Fibroblast of skin of back (primary cell): ENCODE results near the gene SRF.

Experiments used
- DNase-seq: peaks from one replicate; pipeline ENCODE4 v3.0.0-alpha.2; 2013

SRF gene

DNA sequence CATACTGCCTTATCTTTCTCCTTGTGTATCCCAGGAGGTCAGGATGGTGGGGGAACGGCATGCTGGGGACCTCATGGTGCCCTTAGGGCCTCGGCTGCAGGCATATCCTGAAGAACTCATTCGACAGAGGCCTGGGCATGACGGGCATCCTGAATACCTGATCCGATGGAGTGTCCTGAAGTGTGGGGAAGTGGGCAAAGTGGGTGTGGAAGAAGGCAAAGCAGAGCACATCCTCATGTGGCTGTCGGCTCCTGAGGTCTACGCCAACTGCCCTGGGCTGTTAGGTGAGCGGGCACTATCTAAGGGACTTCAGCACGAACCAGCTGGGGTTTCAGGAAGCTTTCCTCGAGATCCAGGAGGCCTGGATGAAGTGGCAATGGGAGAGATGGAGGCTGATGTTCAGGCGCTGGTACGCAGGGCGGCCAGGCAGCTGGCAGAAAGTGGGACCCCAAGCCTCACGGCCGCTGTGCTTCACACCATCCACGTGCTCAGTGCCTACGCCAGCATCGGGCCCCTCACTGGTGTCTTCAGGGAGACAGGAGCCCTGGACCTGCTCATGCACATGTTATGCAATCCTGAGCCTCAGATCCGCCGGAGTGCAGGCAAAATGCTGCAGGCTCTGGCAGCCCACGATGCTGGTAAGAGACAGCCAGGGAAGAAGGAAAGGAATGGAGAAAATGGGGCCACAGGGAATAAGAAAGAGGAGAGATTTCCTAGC lies 13.4 kb downstream of the SRF start:
- DNase-seq, result no peak

- DNase-seq, result no peak
These were observed 14.4 kb downstream of the SRF start for GRCh38 chr6:43185391-43185985.

- DNase-seq, result no peak
These were observed 14.9 kb downstream of the SRF start for GRCh38 chr6:43186019-43186418.

GRCh38 chr6:43186706-43187105 lies 15.6 kb downstream of the SRF start:
- no peak for DNase-seq

DNA sequence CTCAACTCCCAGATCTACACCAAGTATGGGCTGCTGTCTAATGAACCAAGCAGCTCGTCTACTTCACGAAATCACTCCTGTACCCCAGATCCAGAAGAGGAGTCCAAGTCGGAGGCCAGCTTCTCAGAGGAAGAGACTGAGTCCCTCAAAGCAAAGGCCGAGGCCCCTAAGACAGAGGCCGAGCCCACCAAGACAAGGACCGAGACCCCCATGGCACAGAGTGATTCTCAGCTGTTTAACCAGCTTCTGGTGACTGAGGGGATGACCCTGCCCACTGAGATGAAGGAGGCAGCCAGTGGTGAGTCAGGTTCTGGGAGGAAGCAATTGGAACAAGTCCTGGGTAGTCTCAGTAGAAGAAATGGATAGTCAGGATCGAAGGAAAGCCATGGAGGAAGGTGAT lies 16.8 kb downstream of the SRF start:
- DNase-seq, result no peak

GRCh38 chr6:43188426-43188825 lies 17.4 kb downstream of the SRF start:
- DNase-seq, result no peak

DNA sequence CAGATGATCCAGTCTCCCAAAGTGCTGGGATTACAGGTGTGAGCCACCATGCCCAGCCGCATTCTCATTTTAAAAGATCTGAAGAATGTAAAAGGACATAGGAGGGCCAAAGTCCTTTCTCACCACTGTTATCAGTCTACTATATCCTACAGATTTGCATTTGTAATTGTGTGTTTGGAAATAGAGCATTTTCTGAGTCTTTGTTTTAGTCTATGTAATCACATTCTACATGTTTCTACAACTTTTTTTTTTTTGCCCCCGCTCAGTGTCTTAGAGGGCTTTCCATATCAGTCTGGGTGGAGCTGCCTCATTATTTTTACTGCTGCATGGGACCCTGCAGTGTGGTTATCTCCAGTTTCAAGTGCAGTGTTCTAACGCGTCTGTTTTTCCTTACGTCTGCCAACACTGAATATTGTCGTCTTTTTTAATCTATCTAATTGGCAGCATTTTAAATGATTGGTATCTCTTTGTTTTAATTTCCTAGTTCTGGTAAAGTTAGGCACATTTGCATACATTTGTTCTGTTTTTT lies 18.8 kb downstream of the SRF start:
- no peak for DNase-seq

DNA sequence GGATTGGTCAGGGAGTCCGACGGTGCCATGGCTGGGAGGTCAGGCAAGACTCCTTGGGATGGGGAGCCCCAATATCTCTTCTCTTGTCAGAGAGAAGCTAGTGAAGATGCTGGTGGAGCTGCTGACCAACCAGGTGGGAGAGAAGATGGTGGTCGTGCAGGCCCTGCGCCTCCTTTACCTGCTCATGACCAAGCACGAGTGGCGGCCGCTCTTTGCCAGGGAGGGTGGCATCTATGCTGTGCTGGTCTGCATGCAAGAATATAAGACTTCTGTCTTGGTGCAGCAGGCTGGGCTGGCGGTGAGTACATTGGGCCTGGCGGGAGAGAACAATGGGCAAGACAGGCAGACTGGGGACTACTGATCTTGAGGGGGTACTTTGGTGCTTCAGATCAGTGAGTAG lies 21.8 kb downstream of the SRF start:
- DNase-seq, result no peak

DNA sequence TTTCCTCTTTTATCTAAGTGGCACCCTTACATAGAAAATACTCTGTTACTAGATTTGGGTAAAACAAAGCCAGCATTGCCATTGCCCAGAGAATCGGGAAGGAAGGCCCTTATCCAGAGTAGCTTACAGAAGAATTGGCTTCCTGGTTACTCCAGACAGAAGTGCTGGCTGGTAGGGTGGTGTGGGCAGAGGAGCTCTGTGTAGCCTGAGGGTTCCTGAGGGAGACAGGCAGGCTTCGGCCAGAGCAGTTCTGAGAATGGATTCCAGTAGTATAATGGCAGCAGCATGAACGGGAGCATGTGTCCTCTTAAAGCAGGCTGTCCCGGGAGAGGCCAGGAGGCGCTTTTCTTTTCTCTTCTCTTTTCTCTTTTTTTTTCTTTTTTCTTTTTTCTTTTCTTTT lies 22.9 kb downstream of the SRF start:
- no peak for DNase-seq

- DNase-seq, result no peak
These were observed 25.3 kb downstream of the SRF start for GRCh38 chr6:43196337-43196736.

GRCh38 chr6:43199912-43200311 lies 28.8 kb downstream of the SRF start:
- no peak for DNase-seq

- no peak for DNase-seq
These were observed 29.5 kb downstream of the SRF start for GRCh38 chr6:43200541-43200940.

DNA sequence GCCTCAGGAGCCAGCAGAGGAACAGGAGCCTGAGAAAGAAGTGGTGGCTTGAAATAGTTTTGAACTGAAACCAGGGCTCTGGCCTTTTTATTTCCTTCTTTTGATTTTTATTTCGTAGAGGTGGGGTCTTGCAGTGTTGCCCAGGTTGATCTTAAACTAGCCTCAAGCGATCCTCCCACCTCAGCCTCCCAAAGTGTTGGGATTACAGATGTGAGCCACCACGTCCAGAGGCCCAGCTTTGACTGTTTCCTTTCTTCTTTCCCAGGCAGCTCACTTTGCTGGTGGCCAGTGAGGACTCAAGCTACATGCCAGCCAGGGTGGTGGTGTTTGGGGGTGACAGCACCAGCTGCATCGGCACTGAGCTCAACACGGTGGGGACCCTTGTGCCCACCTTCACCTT lies 31.4 kb downstream of the SRF start:
- no peak for DNase-seq

DNA sequence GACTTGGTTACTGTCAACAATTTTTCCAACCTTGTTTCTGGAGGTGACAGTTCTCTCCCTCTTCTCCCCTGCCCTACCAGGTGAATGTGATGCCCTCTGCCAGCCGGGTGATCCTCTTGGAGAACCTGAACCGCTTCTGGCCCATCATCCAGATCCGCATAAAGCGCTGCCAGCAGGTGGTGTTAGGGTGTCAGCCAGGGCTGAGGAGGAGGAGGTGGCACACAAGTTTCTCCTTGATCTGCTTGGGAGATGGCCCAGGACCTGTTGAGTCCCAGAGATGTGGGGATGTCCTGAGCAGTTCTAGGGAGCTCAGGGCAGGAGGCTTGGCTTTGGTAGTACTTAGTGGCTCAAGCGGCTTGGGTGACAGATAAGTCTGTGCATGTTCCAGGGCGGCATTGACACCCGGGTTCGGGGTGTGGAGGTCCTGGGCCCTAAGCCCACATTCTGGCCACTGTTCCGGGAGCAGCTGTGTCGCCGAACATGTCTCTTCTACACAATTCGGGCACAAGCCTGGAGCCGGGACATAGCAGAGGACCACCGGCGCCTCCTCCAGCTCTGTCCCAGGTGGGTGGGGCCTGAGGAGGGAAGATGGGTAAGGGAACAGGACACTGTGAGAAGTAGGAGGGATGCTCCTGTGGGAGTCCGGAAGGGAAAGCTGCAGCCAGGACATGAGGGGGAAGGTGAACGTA lies 32.1 kb downstream of the SRF start:
- no peak for DNase-seq

DNA sequence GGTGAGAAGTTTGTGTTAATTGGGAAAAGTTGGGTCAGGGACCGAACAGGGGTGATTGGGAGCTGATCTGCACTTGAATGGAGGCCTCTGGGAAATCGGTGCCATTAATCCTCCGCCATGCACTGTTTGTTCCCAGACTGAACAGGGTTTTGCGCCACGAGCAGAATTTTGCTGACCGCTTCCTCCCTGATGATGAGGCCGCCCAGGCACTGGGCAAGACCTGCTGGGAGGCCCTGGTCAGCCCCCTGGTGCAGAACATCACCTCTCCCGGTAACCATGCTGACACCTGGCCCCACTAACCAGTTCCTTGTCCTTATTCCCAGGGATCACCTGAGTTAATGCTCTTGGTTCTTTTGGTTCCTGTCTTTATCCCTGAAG lies 32.6 kb downstream of the SRF start:
- DNase-seq, result no peak

DNA sequence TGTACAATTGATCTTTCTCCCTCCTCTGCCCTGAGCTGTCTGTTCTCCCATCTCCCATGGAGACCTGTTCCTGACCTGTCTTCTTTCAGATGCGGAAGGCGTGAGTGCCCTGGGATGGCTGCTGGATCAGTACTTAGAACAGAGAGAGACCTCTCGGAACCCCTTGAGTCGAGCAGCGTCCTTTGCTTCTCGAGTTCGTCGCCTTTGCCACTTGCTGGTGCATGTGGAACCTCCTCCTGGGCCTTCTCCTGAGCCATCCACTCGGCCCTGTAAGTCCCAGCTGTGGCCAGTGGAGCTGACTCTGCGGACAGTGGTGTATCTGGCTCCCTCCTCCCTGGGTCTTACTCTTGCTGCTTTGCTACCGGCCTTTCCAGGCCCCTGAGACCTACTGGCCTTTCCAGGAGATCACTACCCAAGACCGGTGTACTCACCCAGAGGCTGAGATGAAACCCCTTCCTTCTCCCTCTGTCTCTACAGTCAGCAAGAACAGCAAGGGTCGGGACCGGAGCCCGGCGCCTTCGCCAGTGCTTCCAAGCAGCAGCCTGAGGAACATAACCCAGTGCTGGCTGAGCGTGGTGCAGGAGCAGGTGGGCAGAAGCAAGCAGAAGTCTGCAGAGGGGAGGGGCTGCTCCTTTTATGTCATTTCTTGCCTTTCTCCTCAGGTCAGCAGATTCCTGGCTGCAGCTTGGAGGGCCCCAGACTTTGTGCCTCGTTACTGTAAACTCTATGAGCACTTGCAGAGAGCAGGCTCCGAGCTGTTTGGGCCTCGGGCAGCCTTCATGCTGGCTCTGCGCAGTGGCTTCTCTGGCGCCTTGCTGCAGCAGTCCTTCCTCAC lies 33.4 kb downstream of the SRF start:
- DNase-seq, result no peak

- DNase-seq, result no peak
These were observed 34.8 kb downstream of the SRF start for GRCh38 chr6:43205849-43206248.

DNA sequence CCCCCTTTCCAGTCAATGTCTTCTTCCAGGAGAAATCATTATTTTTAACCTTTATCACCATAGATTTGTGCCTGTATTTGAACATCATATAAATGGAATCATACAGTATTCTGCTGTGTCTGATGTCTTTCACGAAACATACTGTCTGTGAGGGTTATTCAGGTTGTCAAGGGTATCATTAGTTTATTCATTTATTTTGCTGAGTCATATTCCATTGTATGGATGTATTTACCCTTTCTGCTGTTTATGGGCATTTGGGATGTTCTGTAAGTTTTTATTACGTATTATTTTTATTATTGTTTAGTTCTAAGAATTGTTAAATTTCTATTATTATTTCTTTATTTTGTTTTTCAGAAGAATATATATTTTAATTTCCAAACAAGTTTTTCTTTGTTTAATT lies 36.2 kb downstream of the SRF start:
- no peak for DNase-seq

DNA sequence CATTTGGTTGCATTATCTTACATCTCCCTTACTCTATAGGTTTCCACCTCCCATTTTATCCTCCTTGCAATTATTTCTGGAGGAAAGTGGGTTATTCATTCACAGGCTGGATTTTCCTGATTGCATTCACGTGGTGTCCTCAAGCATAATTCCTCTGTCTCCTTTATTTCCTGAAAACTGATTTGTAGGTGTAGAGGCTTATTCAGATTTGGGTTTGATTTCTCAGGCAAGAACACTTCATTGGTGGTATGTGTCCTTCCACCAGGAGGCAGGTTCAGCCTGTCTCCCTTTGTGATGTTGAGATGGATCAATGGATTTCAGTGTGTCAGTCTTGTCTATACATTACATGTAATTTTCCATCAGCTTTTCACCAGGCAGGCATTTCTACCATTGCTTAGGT lies 40.9 kb downstream of the SRF start:
- no peak for DNase-seq

GRCh38 chr6:43213431-43213830 lies 42.4 kb downstream of the SRF start:
- DNase-seq, result no peak

DNA sequence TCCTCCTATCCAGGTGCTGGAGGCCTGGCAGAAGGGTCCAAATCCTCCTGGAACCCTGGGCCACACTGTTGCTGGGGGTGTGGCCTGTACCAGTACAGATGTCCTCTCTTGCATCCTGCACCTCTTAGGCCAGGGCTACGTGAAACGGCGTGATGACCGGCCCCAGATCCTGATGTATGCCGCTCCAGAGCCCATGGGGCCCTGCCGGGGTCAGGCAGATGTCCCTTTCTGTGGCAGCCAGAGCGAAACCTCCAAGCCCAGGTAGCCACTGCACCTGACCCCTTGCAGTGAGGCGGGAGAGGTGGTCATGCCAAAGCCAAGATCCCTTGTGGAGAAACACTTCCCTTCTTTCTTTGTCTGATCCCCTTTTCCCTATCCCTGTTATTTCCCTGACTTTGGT lies 44.0 kb downstream of the SRF start:
- DNase-seq, result no peak

GRCh38 chr6:43216200-43216599 lies 45.1 kb downstream of the SRF start:
- DNase-seq, result no peak

- DNase-seq, result no peak
These were observed 46.3 kb downstream of the SRF start for GRCh38 chr6:43217351-43217750.
